Fibroblast of mammary gland (primary cell): ENCODE results near the gene KCNK3.

Experiments
- DNase-seq: peaks from one replicate; pipeline ENCODE4 v3.0.0-alpha.2; 2010; ENCODE audit warnings: low read depth
- H3K4me3 ChIP-seq: 2 replicates; pipeline ENCODE4 v1.5.1; 2011; ENCODE audit warnings: low read depth, mild to moderate bottlenecking, low read length, moderate library complexity; ENCODE audit not compliant: control insufficient read depth
- CTCF ChIP-seq: conservative IDR thresholded peaks from 2 replicates; pipeline ENCODE4 v1.5.1; 2011; ENCODE audit warnings: low read depth, low read length, inconsistent platforms; ENCODE audit not compliant: control insufficient read depth, insufficient read depth

Gene KCNK3

GRCh38 chr2:26649322-26649721 is 43.2 kb upstream of the KCNK3 start:
- no peak for DNase-seq
- H3K4me3 ChIP-seq = no peak overlapping the region
- no peak for TF ChIP-seq CTCF

GRCh38 chr2:26649992-26650712 is 42.4 kb upstream of the KCNK3 start:
- no peak for DNase-seq
- H3K4me3 ChIP-seq = no peak overlapping the region
- no peak for TF ChIP-seq CTCF

- H3K4me3 ChIP-seq = no peak overlapping the region
- no peak for TF ChIP-seq CTCF
- no peak for DNase-seq
Measured at GRCh38 chr2:26650713-26651469, 41.6 kb upstream of the KCNK3 start.

DNA sequence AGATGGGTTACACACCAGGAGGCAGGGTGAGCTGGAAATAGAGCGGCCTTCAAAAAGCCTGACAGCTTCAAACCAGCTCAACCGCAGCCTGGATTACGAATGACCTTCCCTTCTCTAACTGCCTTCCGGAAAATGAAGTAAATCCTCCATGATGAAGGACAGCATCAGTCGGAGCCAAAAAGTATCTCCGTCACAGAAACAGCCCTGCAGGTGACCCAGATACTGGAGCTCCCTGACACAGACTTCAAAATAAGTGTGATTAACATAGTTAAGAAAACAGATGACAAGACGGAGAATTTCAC is 41.1 kb upstream of the KCNK3 start:
- no peak overlapping the region for H3K4me3 ChIP-seq
- no peak for DNase-seq
- no peak for TF ChIP-seq CTCF

DNA sequence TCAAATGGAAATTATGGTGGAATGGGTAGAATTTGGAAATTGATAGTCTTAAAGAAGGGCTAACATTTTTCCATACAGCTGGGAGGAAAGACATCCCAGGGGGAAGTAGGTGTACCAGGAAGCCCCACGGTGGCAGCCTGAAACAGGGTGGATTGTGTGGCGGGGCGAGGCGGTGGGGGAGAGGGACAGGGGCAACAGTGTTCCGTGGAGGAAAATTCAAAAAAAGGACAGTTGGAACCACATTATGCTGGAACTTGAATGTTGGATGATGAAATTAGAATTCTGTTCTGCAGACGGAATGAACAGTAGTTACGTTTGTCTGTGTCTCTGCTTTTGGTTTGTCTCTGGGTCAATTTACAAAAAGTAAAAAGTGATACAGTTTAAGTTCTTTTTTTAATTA is 40.7 kb upstream of the KCNK3 start:
- no peak for DNase-seq
- H3K4me3 ChIP-seq = no peak overlapping the region
- no peak for TF ChIP-seq CTCF

- peak; percentile 80 for DNase-seq
- H3K4me3 ChIP-seq = no peak overlapping the region
Measured at GRCh38 chr2:26652361-26653041, 40.0 kb upstream of the KCNK3 start.

More at GRCh38 chr2:26652361-26653041, 40.0 kb upstream of the KCNK3 start:
- no peak for TF ChIP-seq CTCF
